A172 (cell line): ENCODE results near the gene IGFL2. TPM values are rescaled to one million over a fixed set of nuclear protein-coding genes. Genes with fewer than 3 reads are reported as not detected.
"Not testable (repeated sequence)": the region's sequence is repeated elsewhere in the genome, so short reads cannot be mapped to it uniquely, and the experiment has no call there.

Experiments used
- DNase-seq: peaks from one replicate; pipeline ENCODE4 v3.0.0-alpha.2; 2015; ENCODE audit warnings: low spot score
- total RNA-seq: library from RNA; depleted of rRNA; stranded (reverse); fragments of >200 nt; shearing (Covaris generic); gene quantifications from 2 replicates; pipeline ENCODE4 v1.2.3, GENCODE V29; 2014; rRNA removed

Gene IGFL2
- total RNA-seq = not detected in 2 replicates

GRCh38 chr19:46147791-46148288, at the start of gene IGFL2:
Gene IGFL2, plus strand, starts transcription at chr19:46148238. Its CDS starts 41 bp downstream, at chr19:46148279.
- DNase-seq = no peak

GRCh38 chr19:46100344-46100743, 47.7 kb upstream of the IGFL2 start:
- no peak for DNase-seq

GRCh38 chr19:46101293-46101692, 46.7 kb upstream of the IGFL2 start:
- no peak for DNase-seq

GRCh38 chr19:46102333-46102732, 45.7 kb upstream of the IGFL2 start:
- not testable (repeated sequence) for DNase-seq

GRCh38 chr19:46107371-46107770, 40.7 kb upstream of the IGFL2 start:
- DNase-seq = peak; percentile 17

- no peak for DNase-seq
These were observed 38.2 kb upstream of the IGFL2 start for GRCh38 chr19:46109876-46110275.

GRCh38 chr19:46111376-46111775, 36.7 kb upstream of the IGFL2 start:
- DNase-seq = no peak

- no peak for DNase-seq
These were observed 35.5 kb upstream of the IGFL2 start for GRCh38 chr19:46112527-46112926.

- no peak for DNase-seq
These were observed 34.3 kb upstream of the IGFL2 start for GRCh38 chr19:46113726-46114125.

- DNase-seq = peak; percentile 53
These were observed 32.5 kb upstream of the IGFL2 start for GRCh38 chr19:46115396-46116106.

GRCh38 chr19:46116121-46116520, 31.9 kb upstream of the IGFL2 start:
- no peak for DNase-seq

- DNase-seq = no peak
These were observed 29.9 kb upstream of the IGFL2 start for GRCh38 chr19:46118136-46118535.

GRCh38 chr19:46124638-46125115, 23.4 kb upstream of the IGFL2 start, which contains the start of gene IGFL3:
Gene IGFL3, minus strand, starts transcription at chr19:46124688. Its CDS starts 39 bp downstream, at chr19:46124649.
- no peak for DNase-seq

- no peak for DNase-seq
These were observed 22.6 kb upstream of the IGFL2 start for GRCh38 chr19:46125447-46125846.

- DNase-seq = no peak
These were observed 21.9 kb upstream of the IGFL2 start for GRCh38 chr19:46126086-46126580.

- no peak for DNase-seq
These were observed 16.4 kb upstream of the IGFL2 start for GRCh38 chr19:46131485-46132143.

GRCh38 chr19:46132508-46133100, 15.4 kb upstream of the IGFL2 start:
- DNase-seq = no peak

- peak; percentile 91 for DNase-seq
These were observed 14.9 kb upstream of the IGFL2 start for GRCh38 chr19:46133101-46133627.

GRCh38 chr19:46133777-46134241, 14.2 kb upstream of the IGFL2 start:
- DNase-seq = no peak

- peak; percentile 30 for DNase-seq
These were observed 13.5 kb upstream of the IGFL2 start for GRCh38 chr19:46134527-46134926.

GRCh38 chr19:46137915-46138473, 10.0 kb upstream of the IGFL2 start:
- no peak for DNase-seq

- no peak for DNase-seq
These were observed 6.6 kb upstream of the IGFL2 start for GRCh38 chr19:46141421-46141820.
